GM21390 (cell line): Measurements from ENCODE around the gene ARL10.
"Not testable (repeated sequence)": the region's sequence is repeated elsewhere in the genome, so short reads cannot be mapped to it uniquely, and the experiment has no call there.

Experiments
- ATAC-seq: cut with Tn5 transposase; IDR thresholded peaks from one replicate; pipeline ENCODE4 v1.9.1; 2021; ENCODE audit not compliant: unreplicated experiment

Gene ARL10

DNA sequence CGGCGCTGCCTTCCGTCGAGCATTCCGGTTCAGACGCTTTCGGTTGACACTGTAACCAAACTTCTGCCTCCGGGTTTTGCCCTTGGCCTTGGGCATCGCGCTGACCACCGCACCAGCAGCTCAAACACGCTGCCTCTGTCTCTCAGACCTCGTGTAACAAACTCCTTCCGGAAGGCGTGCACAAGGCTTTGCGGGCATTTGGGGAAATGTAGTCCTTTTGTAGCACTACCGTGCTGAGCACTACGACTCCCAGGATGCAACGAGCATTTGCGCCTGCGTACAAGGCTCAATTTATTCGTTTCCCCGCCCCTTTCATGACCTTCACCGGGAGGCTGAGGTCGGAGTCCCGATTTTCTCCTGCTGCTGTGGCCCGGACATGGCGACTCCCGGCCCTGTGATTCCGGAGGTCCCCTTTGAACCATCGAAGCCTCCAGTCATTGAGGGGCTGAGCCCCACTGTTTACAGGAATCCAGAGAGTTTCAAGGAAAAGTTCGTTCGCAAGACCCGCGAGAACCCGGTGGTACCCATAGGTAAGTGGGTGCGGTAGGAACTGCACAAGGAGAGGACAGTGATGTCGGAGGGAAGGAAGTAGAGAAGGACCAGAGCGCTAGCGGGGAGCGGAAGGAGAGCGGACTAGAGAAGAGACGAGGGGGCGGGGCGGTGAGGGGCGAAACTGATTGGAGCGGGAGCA lies 23.3 kb downstream of the ARL10 start, which contains the start of the genes HIGD2A and NOP16:
Gene HIGD2A (plus strand): TSS at position 308 of the 691 bp plus-strand sequence. CDS start 69 bp downstream, at position 377.
Gene NOP16 (minus strand): TSS at position 155 of the 691 bp plus-strand sequence. CDS start 59 bp downstream, at position 96.
- peak; percentile 83 for ATAC-seq

DNA sequence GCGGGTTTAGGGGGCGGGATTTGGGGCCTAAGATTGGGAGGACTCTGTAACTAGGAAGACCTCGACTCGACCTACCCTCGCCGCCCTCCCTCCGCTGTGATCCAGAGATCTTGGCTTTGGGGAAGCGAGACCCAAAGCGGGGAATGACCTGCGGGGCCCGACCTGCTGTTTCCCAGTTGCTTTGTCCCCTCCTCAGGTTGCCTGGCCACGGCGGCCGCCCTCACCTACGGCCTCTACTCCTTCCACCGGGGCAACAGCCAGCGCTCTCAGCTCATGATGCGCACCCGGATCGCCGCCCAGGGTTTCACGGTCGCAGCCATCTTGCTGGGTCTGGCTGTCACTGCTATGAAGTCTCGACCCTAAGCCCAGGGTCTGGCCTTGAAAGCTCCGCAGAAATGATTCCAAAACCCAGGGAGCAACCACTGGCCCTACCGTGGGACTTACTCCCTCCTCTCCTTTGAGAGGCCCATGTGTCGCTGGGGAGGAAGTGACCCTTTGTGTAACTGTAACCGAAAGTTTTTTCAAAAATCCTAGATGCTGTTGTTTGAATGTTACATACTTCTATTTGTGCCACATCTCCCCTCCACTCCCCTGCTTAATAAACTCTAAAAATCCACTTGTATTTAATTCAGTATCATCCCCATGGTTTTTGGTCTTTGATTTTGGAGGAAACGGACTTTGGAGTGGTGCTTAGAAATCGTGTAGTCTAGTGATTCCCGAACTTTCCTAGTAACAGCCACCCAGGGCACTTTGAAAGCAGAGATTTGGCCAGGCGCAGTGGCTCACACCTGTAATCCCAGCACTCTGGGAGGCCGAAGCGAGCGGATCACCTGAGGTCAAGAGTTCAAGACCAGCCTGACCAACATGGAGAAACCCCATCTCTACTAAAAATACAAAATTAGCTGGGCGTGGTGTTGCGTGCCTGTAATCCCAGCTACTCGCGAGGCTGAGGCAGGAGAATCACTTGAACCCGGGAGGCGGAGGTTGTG lies 24.1 kb downstream of the ARL10 start:
- ATAC-seq, result peak; percentile 22

DNA sequence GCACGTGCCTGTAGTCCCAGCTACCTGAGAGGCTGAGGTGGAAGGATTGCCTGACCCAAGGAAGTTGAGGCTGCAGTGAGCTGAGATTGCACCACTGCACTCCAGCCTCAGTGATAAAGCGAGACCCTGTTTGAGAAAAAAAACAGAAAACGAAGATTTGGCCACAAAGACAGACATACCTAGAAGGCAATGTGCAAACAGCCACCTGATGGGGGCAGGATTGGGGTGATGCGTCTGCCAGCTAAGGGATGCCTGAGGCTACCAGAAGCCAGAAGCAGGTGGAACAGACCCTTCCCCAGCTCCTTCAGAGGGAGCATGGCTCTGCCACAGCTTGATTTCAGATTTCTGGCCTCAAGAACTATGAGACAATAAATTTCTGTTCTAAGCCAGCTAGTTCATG lies 26.2 kb downstream of the ARL10 start:
- no peak for ATAC-seq

- no peak for ATAC-seq
Measured at GRCh38 chr5:176391999-176392398, 26.7 kb downstream of the ARL10 start.

DNA sequence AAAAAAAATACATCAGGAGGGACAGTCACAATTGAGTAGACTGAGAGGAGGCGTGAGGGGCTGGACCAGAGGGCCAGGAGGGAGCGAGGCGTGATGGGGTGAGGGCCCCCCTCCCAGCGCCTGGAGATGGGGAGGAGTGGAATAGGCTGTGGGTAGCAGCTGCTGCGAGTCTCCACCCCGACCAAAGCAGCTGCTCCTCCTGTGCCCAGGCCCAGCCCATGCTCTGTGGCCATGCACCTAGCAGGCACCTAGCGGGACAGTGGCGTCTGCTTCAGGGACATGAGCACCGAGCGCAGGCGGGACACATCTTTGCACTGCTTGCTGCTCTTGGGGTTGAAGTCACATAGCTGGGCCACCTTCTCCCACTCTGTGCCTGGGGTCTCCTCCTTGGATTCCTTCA lies 27.2 kb downstream of the ARL10 start:
- no peak for ATAC-seq

GRCh38 chr5:176394096-176394495 lies 28.8 kb downstream of the ARL10 start:
- no peak for ATAC-seq

- ATAC-seq, result no peak
Measured at GRCh38 chr5:176394881-176395675, 29.8 kb downstream of the ARL10 start.

GRCh38 chr5:176396330-176396729 lies 31.0 kb downstream of the ARL10 start:
- no peak for ATAC-seq

DNA sequence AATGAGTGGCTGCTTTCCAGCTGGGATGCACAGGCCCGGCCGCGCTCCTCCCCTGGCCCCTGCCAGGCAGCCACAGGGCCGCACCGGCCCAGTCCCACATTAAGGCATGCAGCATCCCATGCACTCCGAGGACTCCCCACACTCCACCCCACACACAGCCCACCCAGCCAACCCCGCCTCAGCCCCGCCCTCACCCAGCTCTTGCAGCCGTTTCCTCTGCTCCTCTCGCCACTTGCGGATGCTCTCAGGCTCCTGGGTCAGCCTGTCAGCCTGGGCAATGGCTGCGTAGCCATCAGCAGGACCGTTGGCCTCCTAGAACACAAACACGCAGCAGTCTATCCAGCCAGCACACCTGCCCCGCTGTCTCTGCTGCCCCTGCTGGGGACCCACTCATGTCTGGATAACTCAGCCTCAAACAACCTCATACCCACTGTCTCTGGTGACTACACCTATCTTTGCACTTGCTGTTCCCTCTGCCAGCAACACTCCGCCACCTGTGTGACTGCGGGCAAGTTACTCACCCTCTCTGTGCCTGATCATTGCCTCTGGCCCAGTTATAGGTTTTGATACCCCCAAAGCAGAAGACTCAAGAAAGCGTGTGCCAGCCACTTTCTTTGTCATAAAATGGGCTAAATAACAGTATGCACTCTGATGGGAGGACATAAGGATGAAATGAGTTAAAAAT lies 32.6 kb downstream of the ARL10 start:
- ATAC-seq, result no peak

DNA sequence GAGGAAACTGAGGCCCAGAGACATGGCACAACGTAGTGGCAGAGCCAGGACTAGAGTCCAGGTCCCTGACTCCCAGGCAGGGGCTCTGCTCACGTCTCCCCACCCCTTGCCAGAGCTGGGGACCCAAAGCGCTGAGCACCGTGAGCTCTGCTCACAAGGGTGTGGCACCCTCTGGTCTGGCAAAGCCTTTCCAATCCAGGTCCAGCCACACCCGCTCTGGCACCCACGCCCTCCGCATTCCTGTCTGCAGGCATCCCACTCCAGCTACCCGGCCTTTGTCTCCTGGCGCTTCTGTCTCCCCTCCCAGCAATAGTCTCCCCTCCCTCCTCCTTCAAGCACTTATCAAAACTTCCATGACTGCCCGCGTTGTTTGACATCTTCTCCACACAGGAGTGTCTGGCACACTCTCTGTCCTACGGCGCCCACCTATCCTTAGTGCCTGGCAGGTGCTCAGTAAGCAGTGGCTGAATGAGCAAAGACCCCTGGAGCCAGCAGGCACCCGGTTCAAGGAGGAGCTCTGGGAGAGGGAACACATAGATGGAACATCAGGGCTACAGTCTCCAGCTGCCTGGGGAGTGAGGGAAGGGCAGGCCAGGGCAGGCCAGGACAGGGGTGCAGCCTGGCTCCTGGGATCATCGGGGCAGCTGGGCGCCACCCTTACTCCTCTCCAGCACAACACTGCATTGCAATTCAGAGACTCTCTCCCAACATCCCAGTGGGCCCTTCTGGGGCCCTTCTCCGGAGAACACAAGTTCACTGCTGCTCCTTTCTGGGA lies 35.3 kb downstream of the ARL10 start:
- no peak for ATAC-seq

GRCh38 chr5:176401281-176402205 lies 36.3 kb downstream of the ARL10 start:
- no peak for ATAC-seq

- no peak for ATAC-seq
Measured at GRCh38 chr5:176405656-176406435, 40.6 kb downstream of the ARL10 start.

GRCh38 chr5:176406436-176407052 lies 41.3 kb downstream of the ARL10 start:
- no peak for ATAC-seq

DNA sequence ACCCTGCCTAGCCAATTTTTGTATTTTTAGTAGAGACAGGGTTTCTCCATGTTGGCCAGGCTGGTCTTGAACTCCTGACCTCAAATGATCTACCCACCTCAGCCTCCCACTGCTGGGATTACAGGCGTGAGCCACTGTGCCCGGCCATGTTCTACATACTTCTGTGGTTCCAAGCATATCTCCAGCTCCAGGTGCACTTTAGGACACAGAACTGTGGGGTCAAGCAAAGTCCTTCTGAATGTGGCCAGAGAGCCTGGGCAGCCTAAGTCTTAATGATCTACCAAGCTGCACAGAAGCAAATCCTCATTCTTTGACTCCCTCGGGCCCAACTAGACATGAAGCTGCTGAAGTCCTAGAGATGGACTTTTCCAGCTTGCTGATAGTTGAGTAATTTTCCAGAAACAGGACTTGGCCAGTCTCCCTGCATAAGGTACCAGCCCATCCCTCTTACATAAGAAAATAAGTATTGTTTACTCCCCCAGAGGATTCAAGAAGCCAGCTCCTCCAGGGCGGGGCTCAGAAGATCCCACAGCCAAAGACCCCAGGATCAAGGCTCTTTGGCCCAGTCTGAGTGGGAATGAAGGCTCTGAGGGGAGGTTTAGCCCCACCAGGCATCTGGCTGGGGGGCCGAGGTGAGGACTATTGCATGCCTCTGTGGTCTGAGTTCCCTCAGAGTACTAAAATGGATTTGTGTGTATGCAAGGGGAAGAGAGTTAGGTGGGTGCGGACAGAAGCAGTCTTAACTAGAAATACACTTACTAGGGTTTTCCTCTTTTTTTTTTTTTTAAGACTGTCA lies 42.4 kb downstream of the ARL10 start:
- ATAC-seq, result no peak

DNA sequence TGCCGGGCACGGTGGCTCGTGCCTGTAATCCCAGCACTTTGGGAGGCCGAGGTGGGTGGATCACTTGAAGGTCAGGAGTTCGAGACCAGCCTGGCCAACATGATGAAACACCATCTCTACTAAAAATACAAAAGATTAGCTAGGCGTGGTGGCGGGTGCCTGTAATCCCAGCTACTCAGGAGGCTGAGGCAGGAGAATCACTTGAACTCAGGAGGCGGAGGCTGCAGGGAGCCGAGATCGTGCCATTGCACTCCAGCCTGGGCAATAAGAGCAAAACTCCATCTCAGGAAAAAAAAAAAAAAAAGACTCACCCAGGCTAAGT lies 42.9 kb downstream of the ARL10 start:
- ATAC-seq, result not testable (repeated sequence)

GRCh38 chr5:176408590-176408989 lies 43.3 kb downstream of the ARL10 start:
- no peak for ATAC-seq

DNA sequence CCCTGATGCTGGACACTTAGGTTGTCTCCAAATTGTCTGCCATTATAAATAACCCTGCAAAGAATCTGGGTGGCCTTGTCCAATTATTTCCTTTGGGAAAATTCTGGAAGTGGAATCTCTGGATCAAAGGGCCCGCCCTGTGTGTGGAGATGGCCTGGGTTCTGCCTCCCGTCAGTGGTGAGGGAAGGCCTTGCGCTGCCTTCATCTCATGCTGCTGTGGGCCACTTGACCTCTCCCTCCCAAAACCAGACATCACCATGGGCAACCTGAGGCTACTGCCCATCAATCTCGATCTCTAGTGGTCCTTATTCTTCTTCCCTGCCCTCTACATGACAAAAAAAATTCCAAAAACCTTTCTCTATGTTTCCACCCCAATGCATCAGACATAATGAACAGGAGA lies 44.5 kb downstream of the ARL10 start:
- ATAC-seq, result no peak
